ENCODE results near the gene STAM2.

The STAM2 gene

DNA sequence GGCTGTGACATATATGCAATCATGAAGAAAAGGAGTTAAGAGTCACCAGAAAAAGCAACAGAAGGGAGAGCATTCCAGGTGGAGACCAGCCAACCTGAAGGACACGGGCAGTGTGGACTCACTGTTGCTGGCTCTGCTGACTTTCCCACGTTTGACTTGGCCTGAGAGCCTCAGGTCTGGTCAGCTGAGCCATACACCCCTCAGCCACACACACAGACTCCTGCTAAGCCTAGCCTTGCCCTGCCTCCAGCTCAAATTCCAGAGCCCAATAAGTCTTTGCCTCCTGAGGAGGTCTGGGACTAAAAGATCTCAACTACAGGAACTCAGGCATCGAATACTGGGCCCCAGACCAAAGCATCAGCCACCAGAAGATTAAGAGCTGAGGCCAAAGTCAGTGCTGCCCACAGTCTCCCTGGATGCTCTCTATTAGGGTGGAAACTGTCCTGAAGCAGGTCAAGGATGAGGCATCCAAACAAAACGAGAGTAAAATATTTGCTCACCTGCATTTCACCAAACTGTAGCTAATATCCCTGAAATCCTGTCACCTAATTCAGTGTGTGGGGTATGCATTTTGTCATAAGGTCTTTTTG is 100.0 kb downstream of the STAM2 start:
- no peak for DNase-seq (ENCODE audit: low read depth)
- in situ Hi-C loops (cut with HindIII; ENCODE audit: low sequenced_read_pairs): no loop called here
- TF ChIP-seq, protein P1, sequence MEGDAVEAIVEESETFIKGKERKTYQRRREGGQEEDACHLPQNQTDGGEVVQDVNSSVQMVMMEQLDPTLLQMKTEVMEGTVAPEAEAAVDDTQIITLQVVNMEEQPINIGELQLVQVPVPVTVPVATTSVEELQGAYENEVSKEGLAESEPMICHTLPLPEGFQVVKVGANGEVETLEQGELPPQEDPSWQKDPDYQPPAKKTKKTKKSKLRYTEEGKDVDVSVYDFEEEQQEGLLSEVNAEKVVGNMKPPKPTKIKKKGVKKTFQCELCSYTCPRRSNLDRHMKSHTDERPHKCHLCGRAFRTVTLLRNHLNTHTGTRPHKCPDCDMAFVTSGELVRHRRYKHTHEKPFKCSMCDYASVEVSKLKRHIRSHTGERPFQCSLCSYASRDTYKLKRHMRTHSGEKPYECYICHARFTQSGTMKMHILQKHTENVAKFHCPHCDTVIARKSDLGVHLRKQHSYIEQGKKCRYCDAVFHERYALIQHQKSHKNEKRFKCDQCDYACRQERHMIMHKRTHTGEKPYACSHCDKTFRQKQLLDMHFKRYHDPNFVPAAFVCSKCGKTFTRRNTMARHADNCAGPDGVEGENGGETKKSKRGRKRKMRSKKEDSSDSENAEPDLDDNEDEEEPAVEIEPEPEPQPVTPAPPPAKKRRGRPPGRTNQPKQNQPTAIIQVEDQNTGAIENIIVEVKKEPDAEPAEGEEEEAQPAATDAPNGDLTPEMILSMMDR (IDR thresholded peaks at IDR 0.05; ENCODE audit: low read depth, low read length, missing control alignments): no peak
- H3K4me3 ChIP-seq (ENCODE audit: low read depth, low read length): no peak overlapping the region

GRCh38 chr2:152072011-152072410 is 103.6 kb downstream of the STAM2 start:
- DNase-seq (ENCODE audit: low read depth): no peak
- no peak overlapping the region for H3K4me3 ChIP-seq (ENCODE audit: low read depth, low read length)
- in situ Hi-C loops (cut with HindIII; ENCODE audit: low sequenced_read_pairs): no loop called here
- TF ChIP-seq, protein P1 (IDR thresholded peaks at IDR 0.05; ENCODE audit: low read depth, low read length, missing control alignments): no peak

DNA sequence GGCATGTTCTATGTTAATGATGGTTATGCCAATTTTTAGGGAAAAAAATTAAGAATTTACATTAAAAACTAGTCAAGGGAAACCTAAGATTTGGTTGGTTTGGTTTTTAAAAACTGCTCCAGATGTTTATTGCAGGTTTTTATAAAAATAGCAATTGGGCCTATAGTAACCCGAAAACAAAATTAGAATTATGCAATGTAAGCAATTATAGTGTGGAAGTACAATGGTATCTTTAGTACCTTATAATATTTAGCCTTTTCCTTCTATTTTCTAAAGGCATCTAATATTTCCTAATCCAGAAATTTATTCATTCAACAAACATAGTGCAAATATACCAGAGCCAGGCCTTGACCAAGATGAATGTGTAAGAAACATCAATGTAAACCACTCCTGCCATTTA is 104.0 kb downstream of the STAM2 start:
- DNase-seq (ENCODE audit: low read depth): no peak
- TF ChIP-seq, protein P1 (IDR thresholded peaks at IDR 0.05; ENCODE audit: low read depth, low read length, missing control alignments): no peak
- in situ Hi-C loops (cut with HindIII; ENCODE audit: low sequenced_read_pairs): no loop called here
- H3K4me3 ChIP-seq (ENCODE audit: low read depth, low read length): no peak overlapping the region

GRCh38 chr2:152071092-152071491 is 104.5 kb downstream of the STAM2 start:
- in situ Hi-C loops (cut with HindIII; ENCODE audit: low sequenced_read_pairs): no loop called here
- no peak for DNase-seq (ENCODE audit: low read depth)
- TF ChIP-seq, protein P1 (IDR thresholded peaks at IDR 0.05; ENCODE audit: low read depth, low read length, missing control alignments): no peak
- no peak overlapping the region for H3K4me3 ChIP-seq (ENCODE audit: low read depth, low read length)

GRCh38 chr2:152068226-152068625 is 107.3 kb downstream of the STAM2 start:
- DNase-seq (ENCODE audit: low read depth): no peak
- H3K4me3 ChIP-seq (ENCODE audit: low read depth, low read length): no peak overlapping the region
- in situ Hi-C loops (cut with HindIII; ENCODE audit: low sequenced_read_pairs): no loop called here

GRCh38 chr2:152067823-152068222 is 107.7 kb downstream of the STAM2 start:
- TF ChIP-seq, protein P1 (IDR thresholded peaks at IDR 0.05; ENCODE audit: low read depth, low read length, missing control alignments): no peak
- in situ Hi-C loops (cut with HindIII; ENCODE audit: low sequenced_read_pairs): no loop called here
- DNase-seq (ENCODE audit: low read depth): no peak
- no peak overlapping the region for H3K4me3 ChIP-seq (ENCODE audit: low read depth, low read length)

More at GRCh38 chr2:152068226-152068625, 107.3 kb downstream of the STAM2 start:
- TF ChIP-seq, protein P1 (IDR thresholded peaks at IDR 0.05; ENCODE audit: low read depth, low read length, missing control alignments): no peak

All from astrocyte of the cerebellum (primary cell).